C4-2B (cell line): ENCODE results near the gene FHIT.

Experiments used
- ZFX ChIP-seq: fragments of 450-650 bp; IDR thresholded peaks from 2 replicates; pipeline ENCODE4 v1.6.1; 2017
- TF ChIP-seq, protein P1 (sequence below): fragments of 450-650 bp; conservative IDR thresholded peaks from 2 replicates; pipeline ENCODE4 v1.5.1; 2017; ENCODE audit warnings: mild to moderate bottlenecking

DNA sequence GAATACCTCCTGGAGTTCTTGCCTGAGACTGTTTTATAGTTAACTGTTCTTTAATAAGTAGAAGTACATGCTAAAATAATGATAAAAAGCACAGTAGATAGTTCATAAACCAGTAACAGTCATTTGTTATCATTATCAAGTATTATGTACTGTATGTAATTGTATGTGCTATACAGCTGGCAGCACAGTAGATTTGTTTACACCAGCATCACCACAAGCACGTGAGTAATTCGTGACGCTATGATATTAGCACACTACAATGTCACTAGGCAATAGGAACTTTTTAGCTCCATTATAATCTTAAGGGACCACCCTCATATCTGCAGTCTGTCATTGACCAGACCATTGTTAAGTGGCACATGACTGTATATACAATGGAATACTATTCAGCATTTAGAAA, 534.7 kb downstream of the FHIT start:
- TF ChIP-seq, protein P1, sequence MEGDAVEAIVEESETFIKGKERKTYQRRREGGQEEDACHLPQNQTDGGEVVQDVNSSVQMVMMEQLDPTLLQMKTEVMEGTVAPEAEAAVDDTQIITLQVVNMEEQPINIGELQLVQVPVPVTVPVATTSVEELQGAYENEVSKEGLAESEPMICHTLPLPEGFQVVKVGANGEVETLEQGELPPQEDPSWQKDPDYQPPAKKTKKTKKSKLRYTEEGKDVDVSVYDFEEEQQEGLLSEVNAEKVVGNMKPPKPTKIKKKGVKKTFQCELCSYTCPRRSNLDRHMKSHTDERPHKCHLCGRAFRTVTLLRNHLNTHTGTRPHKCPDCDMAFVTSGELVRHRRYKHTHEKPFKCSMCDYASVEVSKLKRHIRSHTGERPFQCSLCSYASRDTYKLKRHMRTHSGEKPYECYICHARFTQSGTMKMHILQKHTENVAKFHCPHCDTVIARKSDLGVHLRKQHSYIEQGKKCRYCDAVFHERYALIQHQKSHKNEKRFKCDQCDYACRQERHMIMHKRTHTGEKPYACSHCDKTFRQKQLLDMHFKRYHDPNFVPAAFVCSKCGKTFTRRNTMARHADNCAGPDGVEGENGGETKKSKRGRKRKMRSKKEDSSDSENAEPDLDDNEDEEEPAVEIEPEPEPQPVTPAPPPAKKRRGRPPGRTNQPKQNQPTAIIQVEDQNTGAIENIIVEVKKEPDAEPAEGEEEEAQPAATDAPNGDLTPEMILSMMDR = no peak
- TF ChIP-seq ZFX = no peak
